Measurements from ENCODE around the gene MICAL2. TPM values are rescaled to one million over a fixed set of nuclear protein-coding genes. Genes with fewer than 3 reads are reported as not detected.

The MICAL2 gene
- total and polyA plus RNA-seq, 2 of the 8 experiments (the other 6 are each of a cell fraction or from before 2014, with no cell fraction given): 1.3 to 4.1 TPM

GRCh38 chr11:12176410-12176809, 66.0 kb downstream of the MICAL2 start:
- CTCF ChIA-PET (ENCODE audit: partially characterized antibody): no interaction called here
- Histone ChIP-seq H3K79me2 (ENCODE audit: control insufficient read depth in 1 of 2, insufficient read depth in 2 of 2, low read length in 2 of 2) (no peaks in the 10 kb centered on the region), H3K23ac (ENCODE audit: insufficient read length) (no peak overlapping the region), H3K36me3 (ENCODE audit: control insufficient read depth in 2 of 4, insufficient read depth in 4 of 4, low read length in 3 of 4) (no peaks in the 10 kb centered on the region), H2BK20ac (ENCODE audit: low read length) (no peak overlapping the region), H3K27ac (ENCODE audit: low read depth, low read length) (no peak overlapping the region), H3K4me3 (ENCODE audit: extremely low read depth in 1 of 4, insufficient read depth in 2 of 4, low read depth in 3 of 4, low read length in 4 of 4) (no peak overlapping the region), H4K5ac (ENCODE audit: insufficient read length, low read depth, low read length) (no peak overlapping the region), H3K79me1 (ENCODE audit: low read depth, low read length) (no peaks in the 10 kb centered on the region), H3K4ac (replicated peaks; ENCODE audit: insufficient read length, low read depth, low read length) (no peak overlapping the region), H2AFZ (ENCODE audit: low read length) (no peak overlapping the region), H3K56ac (replicated peaks; ENCODE audit: insufficient read length, low read depth, low read length) (no peak overlapping the region), H3K18ac (ENCODE audit: extremely low read depth, low read length) (no peak overlapping the region), H4K8ac (ENCODE audit: extremely low read depth, insufficient read depth, low read length) (no peak overlapping the region), H3K4me1 (replicated peaks in 1 of 4; ENCODE audit: control insufficient read depth in 3 of 4, insufficient read depth in 4 of 4, low read length in 3 of 4) (peaks cover 0 to 4% (median 0%) of the 10 kb centered on the region in 4 experiments; a peak in 1 of 7 replicates), H3K9me3 (ENCODE audit: insufficient read depth in 2 of 2, low read depth in 1 of 2, low read length in 1 of 2) (0 out of 4 replicates have a peak, but pooled peaks cover 2 to 4% of the 10 kb centered on the region in 2 experiments), H3K27me3 (replicated peaks in 1 of 4; ENCODE audit: control insufficient read depth in 3 of 4, extremely low read depth in 1 of 4, insufficient read depth in 3 of 4, low read length in 3 of 4) (no peaks in the 10 kb centered on the region), H2BK5ac (ENCODE audit: low read depth, low read length) (no peak overlapping the region), H3K4me2 (ENCODE audit: insufficient read depth in 1 of 2, low read depth in 2 of 2, low read length in 2 of 2) (no peak overlapping the region), H2BK15ac (ENCODE audit: low read length) (no peak overlapping the region), H4K91ac (replicated peaks; ENCODE audit: insufficient read length, low read length) (no peak overlapping the region), H2BK120ac (replicated peaks; ENCODE audit: low read depth, low read length) (no peak overlapping the region), H4K20me1 (replicated peaks in 1 of 2; ENCODE audit: control insufficient read depth in 1 of 2, insufficient read depth in 2 of 2, low read length in 2 of 2) (no peaks in the 10 kb centered on the region), H3K14ac (ENCODE audit: insufficient read length) (no peak overlapping the region), H2AK5ac (ENCODE audit: low read depth, low read length) (no peak overlapping the region), H3K23me2 (ENCODE audit: low read depth, low read length) (no peaks in the 10 kb centered on the region; the same call in 1 of the 2 replicates), H2BK12ac (ENCODE audit: low read depth, low read length) (no peak overlapping the region), H3K9ac (replicated peaks in 1 of 4; ENCODE audit: extremely low read depth in 1 of 4, low read depth in 3 of 4, low read length in 3 of 4) (no peak overlapping the region)
- FAIRE-seq: no peak
- WGBS, 2 experiments (ENCODE audit: extremely low coverage in 1 of 2, insufficient coverage in 1 of 2, insufficient read length in 1 of 2, insufficient replicate concordance in 2 of 2, low coverage in 1 of 2, low lambda C conversion rate in 2 of 2, missing lambda C conversion rate in 1 of 2): 96% methylated on average over 4 of the region's 4 CpGs; no CpG with 5 or more reads in 1 of the 2 experiments
- POLR2A ChIA-PET (ENCODE audit: partially characterized antibody): no interaction called here
- DNase-seq (ENCODE audit: low read depth in 1 of 2, low spot score in 2 of 2): no peak
- TF ChIP-seq ZNF274 (IDR thresholded peaks at IDR 0.05; ENCODE audit: borderline replicate concordance, extremely low read depth, low read length) (no peak), USF2 (IDR thresholded peaks at IDR 0.05; ENCODE audit: low read length) (no peak), EGR1 (IDR thresholded peaks at IDR 0.05; ENCODE audit: borderline replicate concordance, low read depth, low read length) (no peak), SUZ12 (IDR thresholded peaks at IDR 0.05; ENCODE audit: low read length) (no peak), ATF3 (IDR thresholded peaks at IDR 0.05; ENCODE audit: insufficient read depth, low read depth, low read length) (no peak), SIRT6 (IDR thresholded peaks at IDR 0.05; ENCODE audit: low read length) (no peak), FOSL1 (IDR thresholded peaks at IDR 0.05; ENCODE audit: insufficient read depth, low read depth, low read length) (no peak), PHF8 (conservative IDR thresholded peaks at IDR 0.05; ENCODE audit: low read depth, low read length) (no peak), POLR2AphosphoS5 (IDR thresholded peaks at IDR 0.05; ENCODE audit: low read depth, low read length) (no peak), YY1 (IDR thresholded peaks at IDR 0.05; ENCODE audit: low read depth, low read length) (no peak), NANOG (IDR thresholded peaks at IDR 0.05; ENCODE audit: insufficient read depth, low read depth, low read length, poor library complexity, severe bottlenecking) (no peak), RBBP5 (IDR thresholded peaks at IDR 0.05; ENCODE audit: borderline replicate concordance, low read depth, low read length) (no peak), SAP30 (IDR thresholded peaks at IDR 0.05; ENCODE audit: insufficient read depth, insufficient replicate concordance, low read length) (no peak)

Measured in H1 (cell line).